ENCODE results near the gene NEDD4. TPM values are rescaled to one million over a fixed set of nuclear protein-coding genes. Genes with fewer than 3 reads are reported as not detected.

Gene NEDD4
- total and polyA plus RNA-seq, 10 of the 15 experiments (the other 5 are each of a cell fraction or from before 2014, with no cell fraction given) = 1.3 to 7.7 (median 4.4) TPM

DNA sequence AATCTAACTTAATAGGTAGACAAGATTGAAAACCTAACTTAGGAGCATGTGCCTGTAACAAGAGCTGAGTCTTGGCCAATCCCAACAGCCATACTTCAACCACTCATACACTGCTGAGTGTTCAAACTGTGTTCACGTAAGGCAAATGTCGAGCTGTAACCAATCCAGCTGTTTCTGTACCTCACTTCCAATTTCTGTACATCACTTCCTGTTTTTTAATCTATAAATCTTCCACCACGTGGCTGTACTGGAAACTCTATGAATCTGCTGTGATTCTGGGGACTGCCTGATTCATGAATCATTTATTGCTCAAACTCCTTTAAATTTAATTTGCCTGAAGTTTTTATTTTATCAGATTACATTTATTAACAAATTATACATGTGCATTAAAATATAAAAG is 44.6 kb upstream of the NEDD4 start:
- in situ Hi-C loops (cut with MboI) (no loop called here), intact Hi-C loops (cut with micrococcal nuclease; ENCODE audit: unreplicated experiment) (no loop called here)
- DNase-seq (ENCODE audit: low read depth, low spot score) (no peak), FAIRE-seq (no peak), ATAC-seq (no peak)
- ChIA-PET POLR2A (no interaction called here), CTCF (interaction anchor here (1.3 to 1.6 kb wide), 2 partner anchors 15 to 16 kb away, joined by 3 read pairs; no protein-coding TSS in a partner anchor), SMC1A (ENCODE audit: uncharacterized antibody, unreplicated experiment) (no interaction called here), RAD21 (ENCODE audit: unreplicated experiment) (no interaction called here)
- Histone ChIP-seq H3K27me3 (replicated peaks in 1 of 2; ENCODE audit: control insufficient read depth in 2 of 2, insufficient read depth in 2 of 2, low read length in 1 of 2) (no peaks in the 10 kb centered on the region), H3K9ac (ENCODE audit: control insufficient read depth, insufficient read depth, low read length) (no peak overlapping the region), H2AFZ (ENCODE audit: control insufficient read depth, low read depth, low read length) (no peak overlapping the region; the same call in 1 of the 2 replicates), H3K27ac (ENCODE audit: control insufficient read depth, insufficient read depth) (no peak overlapping the region), H3K79me2 (ENCODE audit: control insufficient read depth, insufficient read depth, low read length) (no peaks in the 10 kb centered on the region), H3K36me3 (ENCODE audit: control insufficient read depth in 2 of 2, insufficient read depth in 2 of 2, low read length in 1 of 2) (no peaks in the 10 kb centered on the region), H3K4me3 (no peak overlapping the region), H4K20me1 (ENCODE audit: control insufficient read depth, insufficient read depth) (no peaks in the 10 kb centered on the region), H3K9me3 (replicated peaks; ENCODE audit: control insufficient read depth, insufficient read depth, low read length) (no peaks in the 10 kb centered on the region; the same call in 1 of the 3 replicates), H3K4me2 (ENCODE audit: control insufficient read depth, insufficient read depth) (no peak overlapping the region), H3K4me1 (ENCODE audit: control insufficient read depth, insufficient read depth, low read length) (peaks cover 3% of the 10 kb centered on the region; the same call in 1 of the 2 replicates)
- TF ChIP-seq, protein P1, sequence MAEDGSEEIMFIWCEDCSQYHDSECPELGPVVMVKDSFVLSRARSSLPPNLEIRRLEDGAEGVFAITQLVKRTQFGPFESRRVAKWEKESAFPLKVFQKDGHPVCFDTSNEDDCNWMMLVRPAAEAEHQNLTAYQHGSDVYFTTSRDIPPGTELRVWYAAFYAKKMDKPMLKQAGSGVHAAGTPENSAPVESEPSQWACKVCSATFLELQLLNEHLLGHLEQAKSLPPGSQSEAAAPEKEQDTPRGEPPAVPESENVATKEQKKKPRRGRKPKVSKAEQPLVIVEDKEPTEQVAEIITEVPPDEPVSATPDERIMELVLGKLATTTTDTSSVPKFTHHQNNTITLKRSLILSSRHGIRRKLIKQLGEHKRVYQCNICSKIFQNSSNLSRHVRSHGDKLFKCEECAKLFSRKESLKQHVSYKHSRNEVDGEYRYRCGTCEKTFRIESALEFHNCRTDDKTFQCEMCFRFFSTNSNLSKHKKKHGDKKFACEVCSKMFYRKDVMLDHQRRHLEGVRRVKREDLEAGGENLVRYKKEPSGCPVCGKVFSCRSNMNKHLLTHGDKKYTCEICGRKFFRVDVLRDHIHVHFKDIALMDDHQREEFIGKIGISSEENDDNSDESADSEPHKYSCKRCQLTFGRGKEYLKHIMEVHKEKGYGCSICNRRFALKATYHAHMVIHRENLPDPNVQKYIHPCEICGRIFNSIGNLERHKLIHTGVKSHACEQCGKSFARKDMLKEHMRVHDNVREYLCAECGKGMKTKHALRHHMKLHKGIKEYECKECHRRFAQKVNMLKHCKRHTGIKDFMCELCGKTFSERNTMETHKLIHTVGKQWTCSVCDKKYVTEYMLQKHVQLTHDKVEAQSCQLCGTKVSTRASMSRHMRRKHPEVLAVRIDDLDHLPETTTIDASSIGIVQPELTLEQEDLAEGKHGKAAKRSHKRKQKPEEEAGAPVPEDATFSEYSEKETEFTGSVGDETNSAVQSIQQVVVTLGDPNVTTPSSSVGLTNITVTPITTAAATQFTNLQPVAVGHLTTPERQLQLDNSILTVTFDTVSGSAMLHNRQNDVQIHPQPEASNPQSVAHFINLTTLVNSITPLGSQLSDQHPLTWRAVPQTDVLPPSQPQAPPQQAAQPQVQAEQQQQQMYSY (CRISPR knock-in tag; IDR thresholded peaks at IDR 0.05) = no peak
- TF ChIP-seq SPI1 (IDR thresholded peaks at IDR 0.05; ENCODE audit: borderline replicate concordance, insufficient read depth, low read depth, low read length) (peak; percentile 57; the same call in 1 of the 2 replicates), RBBP5 (conservative IDR thresholded peaks at IDR 0.05) (no peak)
- TF ChIP-seq, protein P2, sequence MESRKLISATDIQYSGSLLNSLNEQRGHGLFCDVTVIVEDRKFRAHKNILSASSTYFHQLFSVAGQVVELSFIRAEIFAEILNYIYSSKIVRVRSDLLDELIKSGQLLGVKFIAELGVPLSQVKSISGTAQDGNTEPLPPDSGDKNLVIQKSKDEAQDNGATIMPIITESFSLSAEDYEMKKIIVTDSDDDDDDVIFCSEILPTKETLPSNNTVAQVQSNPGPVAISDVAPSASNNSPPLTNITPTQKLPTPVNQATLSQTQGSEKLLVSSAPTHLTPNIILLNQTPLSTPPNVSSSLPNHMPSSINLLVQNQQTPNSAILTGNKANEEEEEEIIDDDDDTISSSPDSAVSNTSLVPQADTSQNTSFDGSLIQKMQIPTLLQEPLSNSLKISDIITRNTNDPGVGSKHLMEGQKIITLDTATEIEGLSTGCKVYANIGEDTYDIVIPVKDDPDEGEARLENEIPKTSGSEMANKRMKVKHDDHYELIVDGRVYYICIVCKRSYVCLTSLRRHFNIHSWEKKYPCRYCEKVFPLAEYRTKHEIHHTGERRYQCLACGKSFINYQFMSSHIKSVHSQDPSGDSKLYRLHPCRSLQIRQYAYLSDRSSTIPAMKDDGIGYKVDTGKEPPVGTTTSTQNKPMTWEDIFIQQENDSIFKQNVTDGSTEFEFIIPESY (IDR thresholded peaks at IDR 0.05) = no peak
- TF ChIP-seq, protein P3, sequence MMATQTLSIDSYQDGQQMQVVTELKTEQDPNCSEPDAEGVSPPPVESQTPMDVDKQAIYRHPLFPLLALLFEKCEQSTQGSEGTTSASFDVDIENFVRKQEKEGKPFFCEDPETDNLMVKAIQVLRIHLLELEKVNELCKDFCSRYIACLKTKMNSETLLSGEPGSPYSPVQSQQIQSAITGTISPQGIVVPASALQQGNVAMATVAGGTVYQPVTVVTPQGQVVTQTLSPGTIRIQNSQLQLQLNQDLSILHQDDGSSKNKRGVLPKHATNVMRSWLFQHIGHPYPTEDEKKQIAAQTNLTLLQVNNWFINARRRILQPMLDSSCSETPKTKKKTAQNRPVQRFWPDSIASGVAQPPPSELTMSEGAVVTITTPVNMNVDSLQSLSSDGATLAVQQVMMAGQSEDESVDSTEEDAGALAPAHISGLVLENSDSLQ (IDR thresholded peaks at IDR 0.05) = no peak
- 40% methylated on average over 3 of the region's 3 CpGs for WGBS (ENCODE audit: insufficient coverage, insufficient replicate concordance, low lambda C conversion rate, missing lambda C conversion rate)
- BruUV-seq (replicated peaks) = no TSS peak

Measured in GM12878 (cell line).